ENCODE measurements around the gene NTN4. TPM values are rescaled to one million over a fixed set of nuclear protein-coding genes. Genes with fewer than 3 reads are reported as not detected.
A peak's percentile ranks its signal among the peaks of the same experiment; 100 is the strongest.

NTN4 gene
- total RNA-seq, 1 experiment from 2014 or later = 9.6 TPM

GRCh38 chr12:95809000-95809680 lies 18.6 kb upstream of the NTN4 start:
- Histone ChIP-seq H3K27me3 (replicated peaks; ENCODE audit: insufficient read depth, low read depth, low read length, poor library complexity) (no peaks in the 10 kb centered on the region), H3K4me1 (ENCODE audit: insufficient read depth, low read length, poor library complexity, severe bottlenecking) (peaks cover 6% of the 10 kb centered on the region), H3K27ac (ENCODE audit: low read depth, low read length, poor library complexity, severe bottlenecking) (no peak overlapping the region), H3K4me3 (ENCODE audit: low read depth, low read length, poor library complexity, severe bottlenecking) (no peak overlapping the region), H3K36me3 (ENCODE audit: insufficient read depth, low read length, poor library complexity, severe bottlenecking) (peaks cover 10% of the 10 kb centered on the region), H3K9me3 (ENCODE audit: low read depth, low read length, poor library complexity, severe bottlenecking) (peaks cover 8% of the 10 kb centered on the region)
- intact Hi-C loops (cut with micrococcal nuclease; ENCODE audit: unreplicated experiment) = no loop called here
- BruUV-seq (replicated peaks) = no TSS peak
- ChIA-PET POLR2A (ENCODE audit: low non-redundant PET) (no interaction called here), CTCF (no interaction called here)
- TF ChIP-seq EZH2 (IDR thresholded peaks at IDR 0.05; ENCODE audit: borderline replicate concordance, low read depth, low read length, poor library complexity, severe bottlenecking) = no peak
- no peak for TF ChIP-seq CTCF (conservative IDR thresholded peaks at IDR 0.05; ENCODE audit: low read depth, low read length)
- DNase-seq (ENCODE audit: low spot score) = peak; percentile 57

- no TSS peak for BruUV-seq (replicated peaks)
- CTCF ChIA-PET = no interaction called here
- H3K4me1 ChIP-seq (ENCODE audit: insufficient read depth, low read length, poor library complexity, severe bottlenecking) = peaks cover 6% of the 10 kb centered on the region
These were observed 17.6 kb upstream of the NTN4 start for GRCh38 chr12:95808146-95808545.

GRCh38 chr12:95805864-95806671 lies 15.5 kb upstream of the NTN4 start:
- Histone ChIP-seq H3K36me3 (ENCODE audit: insufficient read depth, low read length, poor library complexity, severe bottlenecking) (peaks cover 15% of the 10 kb centered on the region), H3K27ac (ENCODE audit: low read depth, low read length, poor library complexity, severe bottlenecking) (no peak overlapping the region), H3K4me3 (ENCODE audit: low read depth, low read length, poor library complexity, severe bottlenecking) (no peak overlapping the region), H3K27me3 (replicated peaks; ENCODE audit: insufficient read depth, low read depth, low read length, poor library complexity) (no peaks in the 10 kb centered on the region), H3K4me1 (ENCODE audit: insufficient read depth, low read length, poor library complexity, severe bottlenecking) (peaks cover 6% of the 10 kb centered on the region), H3K9me3 (ENCODE audit: low read depth, low read length, poor library complexity, severe bottlenecking) (peaks cover 8% of the 10 kb centered on the region)
- intact Hi-C loops (cut with micrococcal nuclease; ENCODE audit: unreplicated experiment) = no loop called here
- ChIA-PET CTCF (no interaction called here), POLR2A (ENCODE audit: low non-redundant PET) (interaction anchor here (0.7 kb wide), 1 partner anchor 1529 kb away, joined by 21 read pairs; no protein-coding TSS in a partner anchor)
- DNase-seq (ENCODE audit: low spot score) = no peak
- TF ChIP-seq CTCF (conservative IDR thresholded peaks at IDR 0.05; ENCODE audit: low read depth, low read length) (no peak), EZH2 (IDR thresholded peaks at IDR 0.05; ENCODE audit: borderline replicate concordance, low read depth, low read length, poor library complexity, severe bottlenecking) (no peak)
- no TSS peak for BruUV-seq (replicated peaks)

More at GRCh38 chr12:95808146-95808545, 17.6 kb upstream of the NTN4 start:
- Histone ChIP-seq H3K9me3 (ENCODE audit: low read depth, low read length, poor library complexity, severe bottlenecking) (peaks cover 8% of the 10 kb centered on the region), H3K36me3 (ENCODE audit: insufficient read depth, low read length, poor library complexity, severe bottlenecking) (peaks cover 15% of the 10 kb centered on the region), H3K27me3 (replicated peaks; ENCODE audit: insufficient read depth, low read depth, low read length, poor library complexity) (no peaks in the 10 kb centered on the region), H3K27ac (ENCODE audit: low read depth, low read length, poor library complexity, severe bottlenecking) (no peak overlapping the region), H3K4me3 (ENCODE audit: low read depth, low read length, poor library complexity, severe bottlenecking) (no peak overlapping the region)
- TF ChIP-seq CTCF (conservative IDR thresholded peaks at IDR 0.05; ENCODE audit: low read depth, low read length) (no peak), EZH2 (IDR thresholded peaks at IDR 0.05; ENCODE audit: borderline replicate concordance, low read depth, low read length, poor library complexity, severe bottlenecking) (no peak)
- intact Hi-C loops (cut with micrococcal nuclease; ENCODE audit: unreplicated experiment) = no loop called here
- DNase-seq (ENCODE audit: low spot score) = no peak
- POLR2A ChIA-PET (ENCODE audit: low non-redundant PET) = no interaction called here
